AG09309 (cell line): Measurements from ENCODE around the gene TRIP12.
A peak's percentile ranks its signal among the peaks of the same experiment; 100 is the strongest.
"Not testable (repeated sequence)": the region's sequence is repeated elsewhere in the genome, so short reads cannot be mapped to it uniquely, and the experiment has no call there.

Experiments used
- DNase-seq: peaks from one replicate; pipeline ENCODE4 v3.0.0-alpha.2; 2010; ENCODE audit warnings: low read depth
- H3K4me3 ChIP-seq: 2 replicates; pipeline ENCODE4 v1.5.1; 2011; ENCODE audit warnings: mild to moderate bottlenecking, low read depth, low read length, moderate library complexity; ENCODE audit not compliant: control insufficient read depth
- CTCF ChIP-seq: IDR thresholded peaks from 2 replicates; pipeline ENCODE4 v1.5.1; 2011; ENCODE audit warnings: mild to moderate bottlenecking, low read depth, low read length, inconsistent platforms; ENCODE audit not compliant: insufficient read depth, control insufficient read depth; ENCODE audit errors: missing control alignments

Gene TRIP12

GRCh38 chr2:229800997-229801754 is 120.6 kb downstream of the TRIP12 start:
- no peak overlapping the region for H3K4me3 ChIP-seq
- DNase-seq = no peak
- peak; percentile 70 for TF ChIP-seq CTCF

GRCh38 chr2:229798446-229799155 is 123.2 kb downstream of the TRIP12 start:
- H3K4me3 ChIP-seq = no peak overlapping the region
- no peak for TF ChIP-seq CTCF
- DNase-seq = no peak

- DNase-seq = no peak
- TF ChIP-seq CTCF = no peak
- no peak overlapping the region for H3K4me3 ChIP-seq
Observed at GRCh38 chr2:229795058-229795457, 126.8 kb downstream of the TRIP12 start.

- TF ChIP-seq CTCF = no peak
- H3K4me3 ChIP-seq = no peak overlapping the region
- DNase-seq = no peak
Observed at GRCh38 chr2:229794636-229795035, 127.2 kb downstream of the TRIP12 start.

- not testable (repeated sequence) for H3K4me3 ChIP-seq, DNase-seq
Observed at GRCh38 chr2:229786289-229786688, 135.5 kb downstream of the TRIP12 start.

- no peak for DNase-seq
- H3K4me3 ChIP-seq = no peak overlapping the region
- no peak for TF ChIP-seq CTCF
Observed at GRCh38 chr2:229784791-229785190, 137.0 kb downstream of the TRIP12 start.

GRCh38 chr2:229783108-229783721 is 138.6 kb downstream of the TRIP12 start:
- DNase-seq = no peak
- TF ChIP-seq CTCF = no peak
- no peak overlapping the region for H3K4me3 ChIP-seq
